GM18526 (cell line): ENCODE results near the gene SEMA5A.

Experiments used
- POLR2A ChIP-seq: IDR thresholded peaks from 3 replicates; pipeline ENCODE4 v1.6.1; 2011; ENCODE audit not compliant: insufficient read length; ENCODE audit errors: extremely low read depth

The SEMA5A gene

DNA sequence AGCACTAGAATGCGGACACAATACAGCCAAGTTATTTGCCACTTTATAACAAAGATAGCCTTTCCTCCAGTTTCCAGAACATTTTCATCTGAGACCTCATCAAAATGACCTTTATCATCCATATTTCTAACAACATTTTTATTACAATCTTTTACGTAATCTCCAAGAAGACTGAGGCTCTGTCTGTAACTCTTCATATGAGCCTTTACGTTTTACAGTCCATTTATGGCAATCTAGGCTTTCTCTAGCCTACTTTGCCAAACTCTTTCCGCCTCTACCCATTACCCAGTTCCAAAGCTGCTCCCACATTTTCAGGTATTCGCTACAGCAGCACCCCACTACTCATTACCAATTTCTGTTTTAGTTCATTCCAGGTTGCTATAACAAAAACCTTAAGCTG is 8.2 kb upstream of the SEMA5A start:
- TF ChIP-seq POLR2A: no peak

DNA sequence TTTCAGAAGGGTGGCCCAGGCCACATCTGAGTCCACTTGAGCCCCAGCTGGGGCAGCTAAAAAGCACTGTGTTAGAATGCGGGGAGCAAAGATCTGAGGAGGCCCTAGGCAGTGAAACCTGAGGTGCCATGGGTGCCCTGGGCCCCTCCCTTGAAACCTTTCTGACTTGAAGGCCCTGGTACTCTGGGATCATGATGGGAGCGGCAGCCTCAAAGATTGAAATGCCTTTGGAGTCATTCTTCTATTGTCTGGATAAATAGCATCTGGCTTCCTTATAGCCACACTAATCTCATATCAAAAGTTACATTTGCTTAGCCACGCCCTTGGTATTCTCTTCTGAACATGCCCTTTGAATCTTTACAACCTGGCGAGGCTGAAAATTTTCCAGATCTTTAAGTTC is 7.7 kb upstream of the SEMA5A start:
- TF ChIP-seq POLR2A: no peak

DNA sequence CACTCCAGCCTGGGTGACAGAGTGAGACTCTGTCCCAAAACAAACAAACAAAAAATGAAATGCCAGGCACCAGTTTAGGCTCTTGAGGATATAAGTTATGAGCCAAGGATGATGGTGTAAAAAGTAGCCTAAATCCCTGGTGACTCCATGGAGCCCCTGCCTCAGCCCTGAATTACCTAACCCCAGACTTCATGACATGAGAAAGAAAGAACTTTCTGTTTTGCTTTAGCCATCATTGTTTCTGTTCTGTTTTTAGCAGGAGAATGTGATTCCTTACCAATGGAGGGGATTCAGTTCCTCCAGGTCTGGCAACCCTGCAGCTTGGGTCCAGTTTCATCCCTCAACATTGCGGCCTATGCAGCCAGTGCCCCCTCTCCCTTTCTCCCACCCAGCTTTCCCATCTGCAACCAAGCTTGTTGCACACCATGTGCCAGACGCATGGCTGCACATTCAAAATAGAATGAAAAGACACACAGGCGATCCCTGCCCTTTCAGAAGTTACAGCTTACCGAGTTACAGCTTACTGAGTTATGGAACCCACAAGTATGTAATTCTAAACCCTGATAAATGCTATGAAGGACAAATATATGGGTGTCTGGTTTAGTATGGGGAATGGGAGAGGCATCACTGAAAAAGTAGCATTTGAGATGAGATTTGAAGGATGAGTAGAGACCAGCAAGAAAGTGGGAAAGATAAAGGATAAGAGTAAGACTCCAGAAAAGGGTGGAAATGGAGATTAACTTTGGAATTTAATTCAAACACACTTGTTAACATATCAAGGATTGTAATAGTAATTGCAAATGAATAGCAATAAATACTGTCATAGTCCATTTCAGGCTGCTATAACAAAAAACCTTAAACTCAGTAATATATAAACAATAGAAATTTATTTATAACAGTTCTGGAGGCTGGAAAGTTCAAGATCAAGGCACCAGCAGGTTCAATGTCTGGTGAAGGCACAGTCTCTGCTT is 6.0 kb upstream of the SEMA5A start:
- TF ChIP-seq POLR2A: no peak

DNA sequence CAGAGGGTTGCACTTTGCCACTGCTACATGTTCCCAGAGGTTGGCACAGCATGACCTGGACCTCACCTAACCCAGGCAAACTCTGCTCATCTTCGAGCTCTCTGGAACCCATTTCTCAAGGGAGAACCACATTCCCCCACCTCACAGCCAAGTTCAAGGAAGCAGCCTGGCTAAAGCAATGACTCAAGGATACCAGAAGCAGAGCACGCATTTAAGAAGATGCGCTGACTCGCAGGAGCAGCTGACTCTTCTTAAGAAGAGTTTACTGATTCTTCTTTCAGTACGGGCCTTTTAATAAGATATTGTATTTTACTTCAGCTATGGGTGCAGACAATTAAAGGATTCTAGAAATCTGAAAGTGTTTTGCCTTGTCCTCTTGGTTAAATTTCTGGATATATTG is 4.1 kb upstream of the SEMA5A start:
- TF ChIP-seq POLR2A: no peak

DNA sequence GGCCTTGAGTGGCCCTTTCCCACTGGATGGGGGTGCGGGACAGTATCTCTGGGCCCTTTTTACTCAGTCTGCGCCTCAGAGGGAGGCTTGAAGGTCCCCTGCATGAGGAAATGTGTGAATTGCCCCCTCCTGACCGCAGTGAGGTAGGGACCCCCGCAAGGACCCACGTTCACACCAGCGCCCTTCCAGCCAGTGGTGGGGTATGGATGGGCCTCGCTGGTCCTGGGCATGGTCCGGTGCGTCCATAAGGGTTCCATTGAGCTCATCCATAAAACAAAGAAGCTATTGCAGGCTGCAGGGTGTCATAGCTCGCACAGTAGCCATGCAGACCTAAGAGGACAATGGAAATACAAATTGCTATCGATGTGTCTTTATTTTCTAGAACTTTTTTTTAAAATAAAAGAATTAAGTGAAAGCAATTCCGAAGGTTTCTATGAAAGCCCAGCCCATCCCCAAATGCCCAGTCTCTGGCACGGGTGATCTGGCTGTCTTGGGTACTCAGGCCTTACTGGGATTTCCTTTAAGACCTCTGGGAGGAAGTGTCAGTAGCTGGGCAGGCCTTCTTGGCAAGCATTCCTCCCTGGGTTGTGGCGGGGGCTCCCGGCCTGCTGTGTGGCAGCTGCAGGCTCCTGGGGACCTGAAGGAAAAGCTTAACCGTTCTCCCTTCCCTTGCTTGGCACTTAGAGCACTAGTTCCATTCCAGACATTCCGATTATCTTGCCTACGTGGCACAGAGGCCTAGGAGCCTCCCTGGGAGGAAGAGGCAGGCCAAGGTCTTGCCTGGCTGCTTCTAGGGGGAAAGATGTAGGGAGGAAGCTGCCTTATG is 1.5 kb upstream of the SEMA5A start:
- TF ChIP-seq POLR2A: no peak

DNA sequence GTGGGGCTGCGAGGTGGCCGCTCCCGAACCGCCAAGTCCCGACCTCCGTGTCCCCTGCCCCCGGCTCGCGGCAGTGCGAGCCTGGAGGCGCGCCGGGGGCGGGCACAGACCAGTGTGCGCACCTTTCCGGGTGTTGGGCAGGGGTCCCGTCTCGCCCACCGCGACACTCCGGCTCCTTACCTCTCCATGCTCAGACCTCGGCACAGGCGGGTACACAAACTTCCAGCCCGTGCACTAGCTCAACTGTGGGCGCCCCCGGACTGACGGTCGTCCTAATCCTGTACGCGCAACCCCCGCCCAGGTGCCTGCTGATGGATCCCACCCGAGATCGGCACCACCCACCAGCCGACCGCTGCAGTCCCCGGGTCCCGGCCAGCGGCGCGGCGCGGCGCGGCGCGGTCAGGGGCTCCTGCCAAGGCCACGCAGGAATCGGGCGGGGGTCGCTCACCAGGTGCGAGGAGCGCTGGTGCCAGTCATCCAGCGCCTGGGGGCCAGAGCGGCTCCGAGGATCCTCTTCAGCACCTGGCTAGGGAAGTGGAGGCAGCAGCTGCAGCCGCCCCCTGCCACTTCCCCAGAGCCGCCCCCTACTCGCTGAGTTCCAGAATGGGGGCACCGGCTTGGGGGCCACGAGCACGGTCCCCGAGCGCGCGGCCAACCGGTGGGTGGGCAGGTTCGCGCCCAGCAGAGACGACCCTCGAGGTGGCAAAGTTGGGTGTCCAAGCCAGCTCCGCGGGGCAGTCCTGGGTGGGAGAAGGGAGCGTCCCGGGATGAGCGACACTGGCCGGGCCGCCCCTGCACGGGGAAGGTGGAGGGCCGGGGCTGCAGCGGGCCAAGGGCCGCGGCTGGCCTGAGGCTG is 511 bp downstream of the SEMA5A start:
- TF ChIP-seq POLR2A: no peak

DNA sequence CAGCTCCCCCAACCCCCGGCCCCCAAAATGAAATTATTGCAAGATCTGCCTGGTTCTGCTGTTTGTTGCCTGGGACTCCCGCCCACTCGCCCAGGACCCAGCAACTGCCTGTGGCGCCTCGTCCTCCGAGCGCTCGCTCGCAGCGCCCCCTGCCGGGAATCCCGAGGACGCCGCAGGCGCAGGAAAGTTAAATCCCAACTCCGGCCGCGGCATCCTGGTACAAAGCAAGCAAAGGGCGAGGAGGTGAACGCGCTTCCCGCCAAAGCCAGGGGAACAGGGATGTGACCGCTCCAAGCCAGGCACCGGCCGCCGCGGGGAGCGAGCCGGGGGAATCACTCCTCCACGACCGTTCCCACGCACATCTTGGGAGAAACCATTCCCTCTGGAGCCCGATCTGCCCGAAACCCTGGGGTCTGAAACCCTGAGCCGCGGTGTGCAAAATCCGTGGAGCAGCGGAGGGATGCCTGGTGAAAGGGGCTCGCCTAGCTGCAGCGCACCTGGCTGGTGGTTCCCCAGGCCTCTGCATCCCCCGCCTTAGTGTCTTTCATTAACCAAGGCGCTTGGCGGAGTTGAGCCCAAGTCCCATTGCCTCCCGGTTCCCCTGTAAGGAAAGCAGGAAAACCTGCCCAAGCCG is 1.3 kb downstream of the SEMA5A start:
- no peak for TF ChIP-seq POLR2A

DNA sequence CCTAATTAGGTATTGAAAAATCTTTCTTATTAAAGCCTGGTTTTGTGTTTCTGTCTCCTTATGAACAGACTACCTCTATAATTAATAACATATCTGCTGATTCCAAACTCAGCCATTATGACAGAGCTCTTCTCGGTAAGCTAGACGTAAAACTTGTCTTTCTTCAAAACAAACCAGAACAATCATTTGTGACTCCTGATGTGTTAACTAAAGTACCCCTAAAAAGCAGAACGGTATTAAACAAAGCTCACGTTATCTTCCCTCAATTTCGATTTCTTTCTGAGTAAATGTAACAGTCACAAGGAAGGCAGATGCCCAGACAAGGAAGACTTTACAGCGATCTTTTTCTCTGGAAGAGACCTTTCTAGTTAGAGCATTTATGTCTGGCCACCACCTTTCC is 1.8 kb downstream of the SEMA5A start:
- no peak for TF ChIP-seq POLR2A

DNA sequence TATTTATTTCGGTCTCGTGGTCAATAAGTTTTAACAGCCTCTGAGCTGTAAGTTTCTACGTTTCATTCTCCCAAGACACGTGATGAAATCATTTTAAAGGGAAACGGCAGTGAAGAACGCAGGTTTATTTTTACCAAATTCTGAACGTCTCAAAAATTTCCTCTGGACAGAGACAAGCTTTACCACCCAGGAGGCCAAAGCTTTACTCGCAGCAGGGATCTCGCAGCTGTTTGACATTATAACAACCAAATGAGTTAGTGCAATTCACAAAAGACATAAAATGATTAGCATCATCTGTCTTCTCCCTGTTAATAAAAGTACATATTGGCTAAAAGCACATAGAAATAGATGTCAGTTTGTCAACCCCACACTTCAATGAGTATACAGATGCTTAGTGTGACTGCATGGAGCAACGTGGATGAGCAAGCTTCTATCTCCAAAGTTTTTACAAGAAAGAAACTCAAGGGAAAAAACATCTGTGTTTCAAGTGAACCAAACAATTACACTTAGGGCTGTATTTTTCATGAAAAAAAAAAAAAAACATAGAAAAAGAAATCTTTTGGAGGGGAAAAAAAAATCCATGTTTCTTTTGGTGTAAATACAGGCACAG is 2.5 kb downstream of the SEMA5A start:
- TF ChIP-seq POLR2A: no peak

DNA sequence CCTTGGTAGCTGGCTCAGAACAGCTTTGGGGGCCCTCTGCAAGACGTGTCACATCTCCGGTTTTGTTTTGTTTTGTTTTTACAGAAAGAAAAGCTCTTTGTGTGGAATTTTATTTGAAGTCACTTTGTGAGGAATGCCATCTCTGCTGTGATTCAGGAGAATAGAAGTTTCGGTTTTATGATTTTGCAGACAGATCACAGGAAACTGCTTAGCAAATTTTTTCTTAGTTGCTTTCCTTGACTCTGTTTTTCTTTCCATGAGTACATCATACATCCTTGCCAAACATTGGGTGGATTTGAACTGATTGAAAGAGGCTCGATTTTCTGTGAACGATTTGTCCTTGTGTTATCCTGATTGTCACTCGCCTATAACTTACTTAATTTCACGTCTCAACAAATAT is 5.1 kb downstream of the SEMA5A start:
- no peak for TF ChIP-seq POLR2A

DNA sequence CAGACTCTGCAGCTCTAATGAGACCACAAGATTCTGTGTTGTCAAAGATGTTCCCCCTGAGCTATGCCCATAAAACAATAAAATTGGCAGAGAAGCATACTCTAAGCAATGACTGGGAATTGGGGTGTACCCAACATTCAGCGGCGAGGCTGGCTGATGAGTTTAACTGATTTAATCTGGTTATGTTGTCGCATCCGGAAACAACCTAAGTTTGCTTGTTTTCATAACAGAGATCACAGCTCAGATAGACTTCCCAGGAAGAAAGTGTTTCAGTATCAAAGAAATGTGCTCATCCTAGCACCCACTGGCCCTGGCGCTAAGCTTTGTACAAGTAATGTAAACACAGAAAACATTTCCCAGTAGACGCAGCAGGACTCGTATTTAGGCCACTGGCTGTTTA is 7.4 kb downstream of the SEMA5A start:
- no peak for TF ChIP-seq POLR2A

DNA sequence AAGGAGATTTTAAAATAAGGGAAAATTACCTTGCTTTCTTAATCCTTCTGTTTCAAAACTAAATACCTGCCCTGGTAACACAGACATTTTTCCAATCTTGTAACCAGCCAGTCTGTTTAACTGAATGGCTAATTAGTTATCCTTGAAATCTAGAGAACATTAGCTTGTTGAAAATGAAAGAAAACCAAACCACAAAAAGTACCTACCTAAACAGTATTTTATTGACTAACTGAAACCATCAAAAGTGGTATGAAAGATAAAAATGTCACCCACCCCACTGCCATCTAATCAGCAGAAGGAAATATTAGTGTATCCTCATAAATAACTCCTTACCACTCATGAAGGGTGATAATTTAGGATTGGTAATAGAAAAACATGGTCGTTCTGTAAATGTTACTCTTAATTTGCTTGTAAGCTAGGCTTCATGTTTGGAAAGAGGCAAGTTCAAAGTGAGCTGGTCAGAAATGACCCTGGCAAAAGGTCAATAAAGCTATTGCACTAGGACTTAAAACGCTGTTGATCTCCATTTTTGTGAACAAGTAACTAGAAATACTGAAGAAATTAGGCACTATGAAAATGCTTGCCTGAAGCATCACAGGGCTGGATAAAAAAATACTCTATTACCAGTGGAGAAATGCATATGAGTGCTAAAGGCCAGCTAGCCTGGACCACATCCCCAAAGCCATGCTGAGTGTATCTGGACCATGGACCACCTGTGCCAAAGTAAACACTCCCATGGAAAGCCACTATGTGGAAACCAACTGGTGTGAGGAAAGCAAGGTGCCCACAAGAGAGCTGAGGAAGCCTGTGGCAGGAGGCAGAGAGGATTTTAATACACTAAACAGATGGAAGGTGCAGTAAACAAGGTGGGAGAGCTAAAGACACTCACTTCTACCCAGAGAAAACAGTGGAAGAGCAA is 8.4 kb downstream of the SEMA5A start:
- no peak for TF ChIP-seq POLR2A

DNA sequence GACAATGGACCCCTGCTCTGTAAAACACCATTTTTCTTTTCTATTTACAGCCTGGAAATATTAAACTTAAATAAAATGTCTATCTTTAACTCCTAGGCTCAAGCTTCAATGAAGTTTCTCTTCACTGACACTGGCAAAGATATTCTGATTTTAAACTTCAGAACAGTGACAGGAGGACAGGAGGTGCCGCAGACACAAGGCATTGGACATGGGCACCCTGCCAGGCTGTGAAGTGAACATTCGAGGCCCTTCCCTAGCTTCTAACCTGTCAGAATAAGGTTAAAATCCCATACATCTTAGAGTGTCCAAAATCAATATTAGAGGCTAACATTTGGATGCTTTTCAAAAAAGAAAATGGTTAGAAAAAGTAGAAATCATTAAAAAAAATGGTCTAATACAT is 9.2 kb downstream of the SEMA5A start:
- no peak for TF ChIP-seq POLR2A
